HG03025 (cell line): Measurements from ENCODE around the gene TCF4.
A peak's percentile ranks its signal among the peaks of the same experiment; 100 is the strongest.

Source experiments
- ATAC-seq: cut with Tn5 transposase; IDR thresholded peaks from one replicate; pipeline ENCODE4 v1.9.1; 2021; ENCODE audit warnings: mild to moderate bottlenecking, moderate library complexity; ENCODE audit not compliant: unreplicated experiment, low FRiP score

TCF4 gene

GRCh38 chr18:55398858-55399257, 189.1 kb downstream of the TCF4 start:
- no peak for ATAC-seq

- ATAC-seq: no peak
Measured at GRCh38 chr18:55396979-55397378, 191.0 kb downstream of the TCF4 start.

- ATAC-seq: no peak
Measured at GRCh38 chr18:55396267-55396905, 191.6 kb downstream of the TCF4 start.

GRCh38 chr18:55395799-55396198, 192.2 kb downstream of the TCF4 start:
- no peak for ATAC-seq

GRCh38 chr18:55390898-55391297, 197.1 kb downstream of the TCF4 start:
- no peak for ATAC-seq

- ATAC-seq: no peak
Measured at GRCh38 chr18:55387139-55387984, 200.6 kb downstream of the TCF4 start.

GRCh38 chr18:55386545-55386944, 201.4 kb downstream of the TCF4 start:
- no peak for ATAC-seq

GRCh38 chr18:55385770-55386169, 202.2 kb downstream of the TCF4 start:
- ATAC-seq: no peak

GRCh38 chr18:55384551-55385275, 203.3 kb downstream of the TCF4 start:
- ATAC-seq: no peak

GRCh38 chr18:55384115-55384514, 203.9 kb downstream of the TCF4 start:
- no peak for ATAC-seq

- ATAC-seq: no peak
Measured at GRCh38 chr18:55382277-55382805, 205.7 kb downstream of the TCF4 start.

- ATAC-seq: no peak
Measured at GRCh38 chr18:55381277-55381676, 206.7 kb downstream of the TCF4 start.

- ATAC-seq: no peak
Measured at GRCh38 chr18:55380589-55380988, 207.4 kb downstream of the TCF4 start.

- peak; percentile 91 for ATAC-seq
Measured at GRCh38 chr18:55376387-55376786, 211.6 kb downstream of the TCF4 start.

- ATAC-seq: peak; percentile 16
Measured at GRCh38 chr18:55375930-55376329, 212.1 kb downstream of the TCF4 start.

GRCh38 chr18:55374741-55375140, 213.3 kb downstream of the TCF4 start:
- no peak for ATAC-seq

- ATAC-seq: no peak
Measured at GRCh38 chr18:55372209-55372608, 215.8 kb downstream of the TCF4 start.

GRCh38 chr18:55370936-55371335, 217.1 kb downstream of the TCF4 start:
- ATAC-seq: no peak

- ATAC-seq: no peak
Measured at GRCh38 chr18:55369346-55369745, 218.6 kb downstream of the TCF4 start.

- no peak for ATAC-seq
Measured at GRCh38 chr18:55365342-55365741, 222.7 kb downstream of the TCF4 start.

GRCh38 chr18:55362303-55362702, 225.7 kb downstream of the TCF4 start:
- ATAC-seq: no peak
